Spleen (tissue), 7 donors: Measurements from ENCODE around the gene MALL.
"Not testable (repeated sequence)": the region's sequence is repeated elsewhere in the genome, so short reads cannot be mapped to it uniquely, and the experiment has no call there.

Experiments used
- POLR2A ChIP-seq, 3 donors: fragments of 450-650 bp; IDR thresholded peaks; one replicate each; pipeline ENCODE4 v1.5.1; 2017; ENCODE audit warnings: antibody characterized with exemption in 3 of 3, mild to moderate bottlenecking in 1 of 3
- POLR2AphosphoS5 ChIP-seq, 3 donors: sonication (generic); formaldehyde crosslinking; IDR thresholded peaks; one replicate each; pipeline ENCODE4 v1.5.1; 2017; ENCODE audit warnings: antibody characterized with exemption in 3 of 3
- TF ChIP-seq, protein P1 (sequence below), 11 experiments: fragments of 200-600 bp in 7 of 11; fragments of 450-650 bp in 4 of 11; sonication (generic) in 4 of 11; IDR thresholded peaks in 8 of 11; conservative IDR thresholded peaks in 3 of 11; 1 replicate in 7 of 11; 2 replicates in 4 of 11; pipeline versions ENCODE4 v1.4.0 to v1.8.0; 2016 to 2021; ENCODE audit warnings: antibody characterized with exemption in 11 of 11, inconsistent platforms in 4 of 11, mild to moderate bottlenecking in 1 of 11
- donor health status: DM: no; HTN: no; CAD: no; lungs with moderate emphysema.
- donor health status: DM: no; HTN: no; CAD: no.
- donor health status: DM: no; HTN: no; CAD: no.

DNA sequence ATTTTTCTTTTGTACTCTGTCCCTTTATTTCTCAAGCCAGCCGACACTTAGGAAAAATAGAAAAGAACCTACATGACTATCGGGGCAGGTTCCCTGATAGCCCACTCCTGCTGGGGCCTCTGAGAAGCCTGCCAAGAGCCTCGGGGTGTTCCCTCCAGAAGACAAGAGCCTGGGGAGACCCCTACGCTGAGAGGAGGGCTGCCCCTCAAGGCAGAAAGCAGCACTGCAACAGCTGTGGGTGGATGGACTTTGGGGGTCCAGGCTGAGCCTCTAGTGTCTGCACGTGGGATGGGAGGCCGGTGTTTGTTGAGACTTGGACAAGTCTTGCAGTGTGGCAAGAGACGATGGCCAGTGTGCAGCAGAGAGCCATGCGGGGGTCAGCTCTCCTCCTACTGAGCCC, 32.5 kb downstream of the MALL start:
- TF ChIP-seq, protein P1, sequence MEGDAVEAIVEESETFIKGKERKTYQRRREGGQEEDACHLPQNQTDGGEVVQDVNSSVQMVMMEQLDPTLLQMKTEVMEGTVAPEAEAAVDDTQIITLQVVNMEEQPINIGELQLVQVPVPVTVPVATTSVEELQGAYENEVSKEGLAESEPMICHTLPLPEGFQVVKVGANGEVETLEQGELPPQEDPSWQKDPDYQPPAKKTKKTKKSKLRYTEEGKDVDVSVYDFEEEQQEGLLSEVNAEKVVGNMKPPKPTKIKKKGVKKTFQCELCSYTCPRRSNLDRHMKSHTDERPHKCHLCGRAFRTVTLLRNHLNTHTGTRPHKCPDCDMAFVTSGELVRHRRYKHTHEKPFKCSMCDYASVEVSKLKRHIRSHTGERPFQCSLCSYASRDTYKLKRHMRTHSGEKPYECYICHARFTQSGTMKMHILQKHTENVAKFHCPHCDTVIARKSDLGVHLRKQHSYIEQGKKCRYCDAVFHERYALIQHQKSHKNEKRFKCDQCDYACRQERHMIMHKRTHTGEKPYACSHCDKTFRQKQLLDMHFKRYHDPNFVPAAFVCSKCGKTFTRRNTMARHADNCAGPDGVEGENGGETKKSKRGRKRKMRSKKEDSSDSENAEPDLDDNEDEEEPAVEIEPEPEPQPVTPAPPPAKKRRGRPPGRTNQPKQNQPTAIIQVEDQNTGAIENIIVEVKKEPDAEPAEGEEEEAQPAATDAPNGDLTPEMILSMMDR (IDR thresholded peaks at IDR 0.05 in 8 of 11, conservative IDR thresholded peaks at IDR 0.05 in 3 of 11) = not testable (repeated sequence)
- not testable (repeated sequence) for TF ChIP-seq POLR2A, POLR2AphosphoS5 (IDR thresholded peaks at IDR 0.05)
